Bronchial epithelial cell (primary cell): ENCODE measurements around the gene ALDH1L2. TPM values are rescaled to one million over a fixed set of nuclear protein-coding genes. Genes with fewer than 3 reads are reported as not detected.

Experiments
- DNase-seq: peaks from one replicate; pipeline ENCODE4 v3.0.0-alpha.2; 2010; ENCODE audit warnings: low read depth
- FAIRE-seq: peaks from 2 replicates; lab custom pipeline; 2011; peaks lifted over from hg19 to GRCh38; lab: Jason Lieb, UNC
- H3K27me3 ChIP-seq: 2 replicates; pipeline ENCODE4 v1.5.1; 2011; ENCODE audit warnings: low read length; ENCODE audit not compliant: control insufficient read depth, insufficient read depth
- H3K36me3 ChIP-seq: 2 replicates; pipeline ENCODE4 v1.5.1; 2011; ENCODE audit warnings: low read length; ENCODE audit not compliant: control insufficient read depth, insufficient read depth
- H3K4me3 ChIP-seq: 2 replicates; pipeline ENCODE4 v1.5.1; 2011; ENCODE audit warnings: mild to moderate bottlenecking, low read depth, low read length, control low read depth
- total RNA-seq: library from RNA; depleted of rRNA; stranded (reverse); fragments of >200 nt; gene quantifications from 2 replicates; pipeline ENCODE4 v1.2.1, GENCODE V29; 2014
- TF ChIP-seq, protein P1 (sequence below): IDR thresholded peaks from 2 replicates; pipeline ENCODE4 v1.5.1; 2011; ENCODE audit warnings: mild to moderate bottlenecking, moderate library complexity, low read length, control low read depth, inconsistent platforms; ENCODE audit not compliant: insufficient read depth, severe bottlenecking

Gene ALDH1L2
- total RNA-seq, 1 donor from 2014 or later = 34.2 TPM

DNA sequence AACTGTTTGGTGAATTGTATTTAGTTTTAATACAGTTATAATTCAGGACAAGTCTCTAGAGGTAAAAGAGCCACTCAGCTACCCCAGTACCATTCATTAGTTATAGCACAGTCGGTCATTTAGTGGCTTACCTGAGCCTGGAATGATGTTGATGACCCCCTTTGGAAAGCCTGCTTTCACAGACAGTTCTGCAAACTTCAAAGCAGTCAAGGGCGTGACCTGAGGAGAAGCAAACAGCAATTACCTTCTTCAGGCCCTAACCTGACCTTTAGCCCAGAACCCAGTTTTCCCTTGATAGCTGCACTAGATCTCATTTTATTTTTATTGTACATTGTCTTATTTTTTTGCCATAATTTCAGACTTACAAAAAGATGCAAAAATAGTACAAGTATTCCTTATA is 43.8 kb downstream of the ALDH1L2 start:
- H3K36me3 ChIP-seq = peaks cover 3% of the 10 kb centered on the region
- FAIRE-seq (no peak), DNase-seq (no peak)
- H3K27me3 ChIP-seq = no peaks in the 10 kb centered on the region
- H3K4me3 ChIP-seq = no peak overlapping the region
- TF ChIP-seq, protein P1, sequence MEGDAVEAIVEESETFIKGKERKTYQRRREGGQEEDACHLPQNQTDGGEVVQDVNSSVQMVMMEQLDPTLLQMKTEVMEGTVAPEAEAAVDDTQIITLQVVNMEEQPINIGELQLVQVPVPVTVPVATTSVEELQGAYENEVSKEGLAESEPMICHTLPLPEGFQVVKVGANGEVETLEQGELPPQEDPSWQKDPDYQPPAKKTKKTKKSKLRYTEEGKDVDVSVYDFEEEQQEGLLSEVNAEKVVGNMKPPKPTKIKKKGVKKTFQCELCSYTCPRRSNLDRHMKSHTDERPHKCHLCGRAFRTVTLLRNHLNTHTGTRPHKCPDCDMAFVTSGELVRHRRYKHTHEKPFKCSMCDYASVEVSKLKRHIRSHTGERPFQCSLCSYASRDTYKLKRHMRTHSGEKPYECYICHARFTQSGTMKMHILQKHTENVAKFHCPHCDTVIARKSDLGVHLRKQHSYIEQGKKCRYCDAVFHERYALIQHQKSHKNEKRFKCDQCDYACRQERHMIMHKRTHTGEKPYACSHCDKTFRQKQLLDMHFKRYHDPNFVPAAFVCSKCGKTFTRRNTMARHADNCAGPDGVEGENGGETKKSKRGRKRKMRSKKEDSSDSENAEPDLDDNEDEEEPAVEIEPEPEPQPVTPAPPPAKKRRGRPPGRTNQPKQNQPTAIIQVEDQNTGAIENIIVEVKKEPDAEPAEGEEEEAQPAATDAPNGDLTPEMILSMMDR = no peak

DNA sequence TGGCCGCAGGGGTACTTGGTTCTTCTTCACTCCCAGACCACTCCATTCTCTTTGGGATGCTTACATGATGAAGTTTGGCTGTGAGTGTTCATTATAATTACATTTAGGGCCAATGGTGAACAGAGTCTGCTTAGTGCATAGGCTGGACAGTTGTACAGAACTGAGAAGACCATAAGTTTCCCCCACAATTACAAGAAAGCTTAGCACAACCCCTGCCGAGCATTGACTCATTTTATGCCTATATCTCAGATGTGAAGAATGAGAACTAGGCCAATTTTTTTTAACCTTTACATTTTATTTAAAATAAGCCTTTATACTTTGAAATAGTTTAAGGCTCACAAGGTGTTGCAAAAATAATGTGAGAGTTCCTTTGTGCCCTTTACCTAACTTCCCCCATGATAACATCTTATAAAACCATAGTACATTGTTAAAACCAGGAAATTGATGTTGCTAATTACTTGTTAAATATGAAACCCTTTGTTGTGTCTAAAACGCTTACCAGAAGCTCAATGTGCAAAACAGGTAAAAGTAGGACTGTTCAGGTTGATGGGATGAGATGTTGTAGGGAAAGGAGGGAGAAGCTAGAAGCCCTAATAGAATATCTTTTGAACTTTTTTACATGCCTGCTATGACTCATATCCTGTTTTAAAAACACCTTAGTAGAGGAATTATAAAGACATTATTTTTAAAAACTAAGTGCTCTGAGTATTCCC is 47.2 kb downstream of the ALDH1L2 start:
- peak; percentile 44 for DNase-seq

DNA sequence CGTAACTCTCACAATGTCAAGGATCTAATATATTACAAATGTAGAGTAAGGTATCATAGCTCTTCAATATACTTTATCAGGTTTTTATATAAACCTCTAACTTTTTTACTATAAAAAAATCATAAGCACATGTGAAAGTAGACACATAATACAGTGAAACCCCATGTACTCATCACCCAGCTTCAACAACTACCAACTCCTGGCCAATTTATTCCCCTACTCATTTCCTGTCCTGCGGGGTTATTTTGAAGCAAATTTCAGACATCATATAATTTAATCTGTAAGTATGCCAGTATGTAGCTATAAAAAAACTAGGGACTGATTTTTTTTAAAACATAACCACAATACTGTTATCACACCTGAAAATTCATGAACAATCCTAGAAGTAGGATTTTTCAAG is 50.4 kb downstream of the ALDH1L2 start:
- FAIRE-seq = no peak
- H3K36me3 ChIP-seq = peaks cover 10% of the 10 kb centered on the region
- no peak for DNase-seq
- TF ChIP-seq, protein P1 = no peak
- no peaks in the 10 kb centered on the region for H3K27me3 ChIP-seq
- H3K4me3 ChIP-seq = no peak overlapping the region

More for the DNA sequence above, 47.2 kb downstream of the ALDH1L2 start:
- Histone ChIP-seq H3K36me3 (peaks cover 5% of the 10 kb centered on the region), H3K27me3 (no peaks in the 10 kb centered on the region), H3K4me3 (no peak overlapping the region)
- TF ChIP-seq, protein P1 = no peak
- FAIRE-seq = peak; percentile 50

DNA sequence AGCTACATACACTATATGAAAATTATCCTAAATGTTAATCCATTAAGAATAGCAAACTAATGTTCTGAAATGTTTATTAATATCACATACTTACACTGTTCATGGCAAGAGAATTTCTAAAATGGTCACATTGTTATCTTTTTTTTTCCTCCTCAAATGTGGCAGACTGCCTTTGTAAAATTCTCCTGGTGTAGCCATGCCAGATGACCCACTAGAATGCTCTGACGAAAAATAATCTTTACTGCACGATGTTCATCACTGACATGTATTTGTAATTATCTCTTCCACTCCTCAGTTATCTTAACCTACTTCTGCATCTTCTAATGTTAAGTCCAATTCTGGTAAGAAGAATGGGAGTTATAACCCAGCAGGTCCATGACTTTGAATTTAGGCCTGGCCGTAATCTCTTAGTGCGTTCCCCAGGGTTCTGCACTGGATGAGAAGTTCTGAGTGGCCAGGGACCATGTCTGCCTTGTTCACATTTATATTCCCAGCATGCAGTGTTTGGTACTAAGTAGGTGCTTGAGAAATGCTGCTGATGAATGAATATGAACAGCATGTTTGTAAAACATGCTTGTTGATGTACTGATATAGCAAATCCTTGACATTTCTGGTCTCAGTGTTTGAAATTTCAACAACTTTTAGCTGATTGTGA is 51.4 kb downstream of the ALDH1L2 start:
- no peak for FAIRE-seq
- TF ChIP-seq, protein P1 = no peak

DNA sequence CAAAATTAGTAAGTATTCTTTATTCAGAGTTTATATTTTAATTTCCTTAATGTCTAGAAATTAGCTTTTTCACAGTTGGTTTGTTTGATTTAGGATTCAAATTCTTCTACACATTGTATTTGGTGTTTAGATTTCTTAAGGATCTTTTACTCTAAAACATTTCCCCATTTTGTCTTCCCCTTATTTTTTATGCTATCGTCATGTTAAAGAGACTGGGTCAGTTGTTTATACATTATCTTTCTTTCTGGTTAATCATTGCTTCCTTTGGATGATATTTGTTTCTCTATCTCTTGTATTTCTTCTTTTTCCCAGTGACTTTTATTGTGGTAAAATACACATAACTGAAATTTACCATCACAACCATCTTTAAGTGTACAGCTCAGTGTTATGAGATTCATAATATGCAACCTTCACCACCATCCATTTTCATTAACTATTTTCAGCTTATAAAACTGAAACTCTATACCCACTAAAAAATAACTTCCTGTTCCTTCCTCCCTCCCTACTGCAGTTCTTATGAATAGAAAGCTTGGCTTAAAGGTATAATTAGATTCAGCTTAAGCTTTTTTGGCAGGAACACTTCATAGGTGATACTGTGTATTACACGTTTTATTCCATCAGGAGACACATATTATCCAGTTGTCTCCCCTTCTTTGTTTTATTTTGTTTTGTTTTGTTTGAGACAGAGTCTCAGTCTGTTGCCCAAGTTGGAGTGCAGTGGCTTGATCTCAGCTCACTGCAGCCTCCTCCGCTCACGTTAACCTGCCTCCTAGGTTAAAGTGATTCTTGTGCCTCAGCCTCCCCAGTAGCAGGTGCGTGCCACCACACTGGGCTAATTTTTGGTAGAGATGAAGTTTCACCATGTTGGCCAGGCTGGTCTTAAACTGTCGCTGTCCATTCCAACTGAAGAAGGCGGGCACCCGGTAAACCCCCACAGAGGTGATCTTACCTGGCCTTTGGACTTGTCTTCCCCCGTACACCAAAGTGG is 53.1 kb downstream of the ALDH1L2 start:
- no peak for FAIRE-seq
- DNase-seq = no peak
- Histone ChIP-seq H3K4me3 (no peak overlapping the region), H3K27me3 (no peaks in the 10 kb centered on the region), H3K36me3 (peaks cover 9% of the 10 kb centered on the region)
- TF ChIP-seq, protein P1 = no peak

More for the DNA sequence above, 51.4 kb downstream of the ALDH1L2 start:
- Histone ChIP-seq H3K4me3 (no peak overlapping the region), H3K36me3 (peaks cover 10% of the 10 kb centered on the region), H3K27me3 (no peaks in the 10 kb centered on the region)
- no peak for DNase-seq
